HepG2 (cell line): ENCODE data around the gene NPAS2. TPM values are rescaled to one million over a fixed set of nuclear protein-coding genes. Genes with fewer than 3 reads are reported as not detected.
A peak's percentile ranks its signal among the peaks of the same experiment; 100 is the strongest.

ENCODE experiments used
- AHR ChIP-seq: IDR thresholded peaks from 2 replicates; pipeline ENCODE4 v1.6.1; 2018; ENCODE audit warnings: missing genetic modification reagents, missing compliant biosample characterization
- ASH2L ChIP-seq: fragments of 300-600, 200-600 bp; sonication (generic); IDR thresholded peaks from 2 replicates; pipeline ENCODE4 v1.7.0; 2017; ENCODE audit warnings: low read depth, mild to moderate bottlenecking, moderate library complexity, mixed read lengths, low read length; ENCODE audit not compliant: insufficient read length
- ATF7-NPFF ChIP-seq: sonication (generic); formaldehyde crosslinking; IDR thresholded peaks from 2 replicates; pipeline ENCODE4 v1.8.1; 2023; ENCODE audit warnings: mild to moderate bottlenecking, low read depth, missing genetic modification reagents, moderate library complexity
- CBX2 ChIP-seq, 2 experiments: fragments of 200-600 bp in 1 of 2; sonication (generic); formaldehyde crosslinking in 1 of 2; IDR thresholded peaks; 2 replicates each; pipeline versions ENCODE4 v1.7.0 to v1.8.1; 2018 to 2022; ENCODE audit warnings: low read depth in 2 of 2, low read length in 1 of 2, mild to moderate bottlenecking in 1 of 2, missing genetic modification reagents in 1 of 2
- CHD2 ChIP-seq: IDR thresholded peaks from 2 replicates; pipeline ENCODE4 v1.6.1; 2011; ENCODE audit warnings: low read depth, low read length, improper control_type of control experiment
- HCFC1 ChIP-seq: fragments of 150-350 bp; IDR thresholded peaks from 2 replicates; pipeline ENCODE4 v1.6.1; 2014; ENCODE audit warnings: low read depth, low read length
- JUN ChIP-seq: sonication (generic); formaldehyde crosslinking; IDR thresholded peaks from 2 replicates; pipeline ENCODE4 v1.4.0; 2020; ENCODE audit warnings: mild to moderate bottlenecking, missing genetic modification reagents
- KLF12 ChIP-seq: sonication (generic); formaldehyde crosslinking; IDR thresholded peaks from 2 replicates; pipeline ENCODE4 v1.4.0; 2020; ENCODE audit warnings: missing genetic modification reagents, borderline replicate concordance
- KLF13 ChIP-seq: sonication (generic); formaldehyde crosslinking; IDR thresholded peaks from 2 replicates; pipeline ENCODE4 v1.4.0; 2020; ENCODE audit warnings: mild to moderate bottlenecking, missing genetic modification reagents
- KLF9 ChIP-seq: IDR thresholded peaks from 2 replicates; pipeline ENCODE4 v1.6.1; 2016; ENCODE audit warnings: low read depth
- MEIS1 ChIP-seq: sonication (generic); formaldehyde crosslinking; IDR thresholded peaks from 2 replicates; pipeline ENCODE4 v1.9.0; 2021; ENCODE audit warnings: mild to moderate bottlenecking, missing genetic modification reagents, moderate library complexity, borderline replicate concordance
- SRSF9 ChIP-seq: fragments of 200-400 bp; formaldehyde crosslinking; IDR thresholded peaks from 2 replicates; pipeline ENCODE4 v1.6.1; 2018; ENCODE audit warnings: borderline replicate concordance, mild to moderate bottlenecking, low read depth, low read length; ENCODE audit not compliant: insufficient read depth, poor library complexity, severe bottlenecking
- polyA plus RNA-seq, 8 experiments: library from polyadenylated mRNA; depleted of rRNA in 3 of 8; stranded (reverse) in 7 of 8; unstranded in 1 of 8; fragments of >200 nt; fragmentation: Illumina TruSeq in 4 of 8; extraction: Trizol in 4 of 8; gene quantifications; 2 replicates each; pipeline versions ENCODE4 v1.2.1 to v1.2.3, GENCODE V29; 2011 to 2016; ENCODE audit warnings: low read depth in 4 of 8, missing spikeins in 1 of 8, mixed read lengths in 1 of 8; ENCODE audit not compliant: insufficient read depth in 1 of 8
- total RNA-seq, 5 experiments: library from RNA; depleted of rRNA; stranded (reverse); fragments of >200 nt; fragmentation: Illumina TruSeq; extraction: Trizol; gene quantifications; 2 replicates each; pipeline ENCODE4 v1.2.3, GENCODE V29; 2016; ENCODE audit warnings: low read depth in 1 of 5
- TF ChIP-seq, protein P1 (sequence below): sonication (generic); formaldehyde crosslinking; IDR thresholded peaks from 2 replicates; pipeline ENCODE4 v1.4.0; 2020; ENCODE audit warnings: missing genetic modification reagents
- TF ChIP-seq, protein P2 (sequence below): sonication (generic); formaldehyde crosslinking; conservative IDR thresholded peaks from 2 replicates; pipeline ENCODE4 v1.5.0; 2020; ENCODE audit warnings: missing genetic modification reagents
- TF ChIP-seq, protein P3 (sequence below): fragments of 450-650 bp; IDR thresholded peaks from 2 replicates; pipeline ENCODE4 v1.6.1; 2016
- TF ChIP-seq, protein P4 (sequence below): sonication (generic); formaldehyde crosslinking; IDR thresholded peaks from 2 replicates; pipeline ENCODE4 v1.8.0; 2023; ENCODE audit warnings: mild to moderate bottlenecking, missing genetic modification reagents
- TF ChIP-seq, protein P5 (sequence below): sonication (generic); formaldehyde crosslinking; IDR thresholded peaks from 2 replicates; pipeline ENCODE4; 2020; ENCODE audit warnings: missing genetic modification reagents, mild to moderate bottlenecking, borderline replicate concordance
- TF ChIP-seq, protein P6 (sequence below): sonication (generic); formaldehyde crosslinking; IDR thresholded peaks from 2 replicates; pipeline ENCODE4 v1.9.0; 2021; ENCODE audit warnings: missing genetic modification reagents, borderline replicate concordance

Gene NPAS2
- total and polyA plus RNA-seq, 2 of the 13 experiments (the other 11 are each of a cell fraction or from before 2014, with no cell fraction given): 14.8 to 37.5 TPM

DNA sequence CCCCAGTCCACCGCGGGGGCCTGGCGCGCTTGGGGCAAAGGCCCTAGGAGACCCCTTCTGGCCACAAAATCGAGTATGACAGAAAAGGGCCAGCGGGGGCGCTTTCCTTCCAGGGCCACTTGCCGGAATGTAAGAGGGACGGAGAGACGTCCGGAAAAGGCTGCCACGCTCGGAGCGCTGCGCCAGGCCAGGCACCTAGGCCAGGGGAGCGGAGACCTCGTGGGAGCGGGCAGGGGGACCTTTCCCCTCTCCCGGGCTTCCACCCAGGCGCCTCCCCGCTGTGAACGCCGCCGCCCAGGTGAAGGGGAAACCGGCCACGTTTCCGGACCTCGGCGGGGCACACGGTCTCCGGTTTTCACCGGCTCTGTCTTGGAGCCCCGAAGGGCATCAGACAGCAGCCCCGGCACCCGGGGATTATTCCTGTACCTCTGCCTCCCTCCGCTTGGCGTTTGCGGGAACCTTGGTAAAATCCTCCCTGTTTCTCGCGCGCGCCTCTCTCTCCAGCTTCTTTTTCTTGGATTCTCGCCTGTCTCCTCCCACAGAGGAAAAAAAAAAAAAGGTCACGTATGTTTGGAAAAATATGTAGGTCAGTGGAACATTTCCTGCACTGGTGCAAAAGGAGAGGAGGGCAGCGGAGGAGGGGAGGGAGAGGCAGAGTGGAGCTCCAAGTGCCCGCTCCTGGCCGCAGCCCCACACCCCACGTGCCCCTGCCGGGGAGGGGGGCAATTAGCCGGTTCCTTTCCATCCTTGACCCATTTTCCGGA, 1.2 kb upstream of the NPAS2 start (continued):
- TF ChIP-seq MEIS1 (CRISPR knock-in tag): peak; percentile 94
- TF ChIP-seq KLF9 (CRISPR knock-in tag): no peak
- TF ChIP-seq CHD2: no peak
- TF ChIP-seq, protein P1, sequence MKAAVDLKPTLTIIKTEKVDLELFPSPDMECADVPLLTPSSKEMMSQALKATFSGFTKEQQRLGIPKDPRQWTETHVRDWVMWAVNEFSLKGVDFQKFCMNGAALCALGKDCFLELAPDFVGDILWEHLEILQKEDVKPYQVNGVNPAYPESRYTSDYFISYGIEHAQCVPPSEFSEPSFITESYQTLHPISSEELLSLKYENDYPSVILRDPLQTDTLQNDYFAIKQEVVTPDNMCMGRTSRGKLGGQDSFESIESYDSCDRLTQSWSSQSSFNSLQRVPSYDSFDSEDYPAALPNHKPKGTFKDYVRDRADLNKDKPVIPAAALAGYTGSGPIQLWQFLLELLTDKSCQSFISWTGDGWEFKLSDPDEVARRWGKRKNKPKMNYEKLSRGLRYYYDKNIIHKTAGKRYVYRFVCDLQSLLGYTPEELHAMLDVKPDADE (CRISPR knock-in tag): no peak
- no peak for TF ChIP-seq SRSF9
- TF ChIP-seq HCFC1: no peak
- TF ChIP-seq, protein P2, sequence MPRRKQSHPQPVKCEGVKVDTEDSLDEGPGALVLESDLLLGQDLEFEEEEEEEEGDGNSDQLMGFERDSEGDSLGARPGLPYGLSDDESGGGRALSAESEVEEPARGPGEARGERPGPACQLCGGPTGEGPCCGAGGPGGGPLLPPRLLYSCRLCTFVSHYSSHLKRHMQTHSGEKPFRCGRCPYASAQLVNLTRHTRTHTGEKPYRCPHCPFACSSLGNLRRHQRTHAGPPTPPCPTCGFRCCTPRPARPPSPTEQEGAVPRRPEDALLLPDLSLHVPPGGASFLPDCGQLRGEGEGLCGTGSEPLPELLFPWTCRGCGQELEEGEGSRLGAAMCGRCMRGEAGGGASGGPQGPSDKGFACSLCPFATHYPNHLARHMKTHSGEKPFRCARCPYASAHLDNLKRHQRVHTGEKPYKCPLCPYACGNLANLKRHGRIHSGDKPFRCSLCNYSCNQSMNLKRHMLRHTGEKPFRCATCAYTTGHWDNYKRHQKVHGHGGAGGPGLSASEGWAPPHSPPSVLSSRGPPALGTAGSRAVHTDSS (CRISPR knock-in tag): no peak
- TF ChIP-seq KLF13 (CRISPR knock-in tag): no peak
- TF ChIP-seq, protein P3, sequence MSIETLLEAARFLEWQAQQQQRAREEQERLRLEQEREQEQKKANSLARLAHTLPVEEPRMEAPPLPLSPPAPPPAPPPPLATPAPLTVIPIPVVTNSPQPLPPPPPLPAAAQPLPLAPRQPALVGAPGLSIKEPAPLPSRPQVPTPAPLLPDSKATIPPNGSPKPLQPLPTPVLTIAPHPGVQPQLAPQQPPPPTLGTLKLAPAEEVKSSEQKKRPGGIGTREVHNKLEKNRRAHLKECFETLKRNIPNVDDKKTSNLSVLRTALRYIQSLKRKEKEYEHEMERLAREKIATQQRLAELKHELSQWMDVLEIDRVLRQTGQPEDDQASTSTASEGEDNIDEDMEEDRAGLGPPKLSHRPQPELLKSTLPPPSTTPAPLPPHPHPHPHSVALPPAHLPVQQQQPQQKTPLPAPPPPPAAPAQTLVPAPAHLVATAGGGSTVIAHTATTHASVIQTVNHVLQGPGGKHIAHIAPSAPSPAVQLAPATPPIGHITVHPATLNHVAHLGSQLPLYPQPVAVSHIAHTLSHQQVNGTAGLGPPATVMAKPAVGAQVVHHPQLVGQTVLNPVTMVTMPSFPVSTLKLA: no peak
- peak; percentile 51; the same call in 1 of the 2 replicates for TF ChIP-seq KLF12 (CRISPR knock-in tag)
- no peak for TF ChIP-seq CBX2 (IDR thresholded peaks at IDR 0.05; ENCODE audit: low read depth, low read length)
- TF ChIP-seq CBX2 (CRISPR knock-in tag; IDR thresholded peaks at IDR 0.05; ENCODE audit: low read depth): no peak
- TF ChIP-seq ASH2L: peak; percentile 79
- TF ChIP-seq, protein P4, sequence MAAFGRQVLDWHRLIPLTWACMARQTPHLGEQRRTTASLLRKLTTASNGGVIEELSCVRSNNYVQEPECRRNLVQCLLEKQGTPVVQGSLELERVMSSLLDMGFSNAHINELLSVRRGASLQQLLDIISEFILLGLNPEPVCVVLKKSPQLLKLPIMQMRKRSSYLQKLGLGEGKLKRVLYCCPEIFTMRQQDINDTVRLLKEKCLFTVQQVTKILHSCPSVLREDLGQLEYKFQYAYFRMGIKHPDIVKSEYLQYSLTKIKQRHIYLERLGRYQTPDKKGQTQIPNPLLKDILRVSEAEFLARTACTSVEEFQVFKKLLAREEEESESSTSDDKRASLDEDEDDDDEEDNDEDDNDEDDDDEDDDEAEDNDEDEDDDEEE (CRISPR knock-in tag): no peak
- TF ChIP-seq, protein P5, sequence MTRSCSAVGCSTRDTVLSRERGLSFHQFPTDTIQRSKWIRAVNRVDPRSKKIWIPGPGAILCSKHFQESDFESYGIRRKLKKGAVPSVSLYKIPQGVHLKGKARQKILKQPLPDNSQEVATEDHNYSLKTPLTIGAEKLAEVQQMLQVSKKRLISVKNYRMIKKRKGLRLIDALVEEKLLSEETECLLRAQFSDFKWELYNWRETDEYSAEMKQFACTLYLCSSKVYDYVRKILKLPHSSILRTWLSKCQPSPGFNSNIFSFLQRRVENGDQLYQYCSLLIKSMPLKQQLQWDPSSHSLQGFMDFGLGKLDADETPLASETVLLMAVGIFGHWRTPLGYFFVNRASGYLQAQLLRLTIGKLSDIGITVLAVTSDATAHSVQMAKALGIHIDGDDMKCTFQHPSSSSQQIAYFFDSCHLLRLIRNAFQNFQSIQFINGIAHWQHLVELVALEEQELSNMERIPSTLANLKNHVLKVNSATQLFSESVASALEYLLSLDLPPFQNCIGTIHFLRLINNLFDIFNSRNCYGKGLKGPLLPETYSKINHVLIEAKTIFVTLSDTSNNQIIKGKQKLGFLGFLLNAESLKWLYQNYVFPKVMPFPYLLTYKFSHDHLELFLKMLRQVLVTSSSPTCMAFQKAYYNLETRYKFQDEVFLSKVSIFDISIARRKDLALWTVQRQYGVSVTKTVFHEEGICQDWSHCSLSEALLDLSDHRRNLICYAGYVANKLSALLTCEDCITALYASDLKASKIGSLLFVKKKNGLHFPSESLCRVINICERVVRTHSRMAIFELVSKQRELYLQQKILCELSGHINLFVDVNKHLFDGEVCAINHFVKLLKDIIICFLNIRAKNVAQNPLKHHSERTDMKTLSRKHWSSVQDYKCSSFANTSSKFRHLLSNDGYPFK: peak; percentile 50; the same call in 1 of the 2 replicates
- TF ChIP-seq, protein P6, sequence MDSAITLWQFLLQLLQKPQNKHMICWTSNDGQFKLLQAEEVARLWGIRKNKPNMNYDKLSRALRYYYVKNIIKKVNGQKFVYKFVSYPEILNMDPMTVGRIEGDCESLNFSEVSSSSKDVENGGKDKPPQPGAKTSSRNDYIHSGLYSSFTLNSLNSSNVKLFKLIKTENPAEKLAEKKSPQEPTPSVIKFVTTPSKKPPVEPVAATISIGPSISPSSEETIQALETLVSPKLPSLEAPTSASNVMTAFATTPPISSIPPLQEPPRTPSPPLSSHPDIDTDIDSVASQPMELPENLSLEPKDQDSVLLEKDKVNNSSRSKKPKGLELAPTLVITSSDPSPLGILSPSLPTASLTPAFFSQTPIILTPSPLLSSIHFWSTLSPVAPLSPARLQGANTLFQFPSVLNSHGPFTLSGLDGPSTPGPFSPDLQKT (CRISPR knock-in tag): no peak; the same call in 1 of the 2 replicates
- TF ChIP-seq ATF7-NPFF (CRISPR knock-in tag): no peak; the same call in 1 of the 2 replicates
- peak; percentile 67; the same call in 1 of the 2 replicates for TF ChIP-seq AHR (CRISPR knock-in tag)
- no peak for TF ChIP-seq JUN (CRISPR knock-in tag)
